AG09319 (cell line): ENCODE measurements around the gene CAPZB.

Experiments used
- DNase-seq: peaks from one replicate; pipeline ENCODE4 v3.0.0-alpha.2; 2010; ENCODE audit warnings: low read depth; ENCODE audit errors: extremely low read depth
- TF ChIP-seq, protein P1 (sequence below): IDR thresholded peaks from 2 replicates; pipeline ENCODE4 v1.5.1; 2011; ENCODE audit warnings: low read depth, mild to moderate bottlenecking, inconsistent platforms, low read length, moderate library complexity

Gene CAPZB

GRCh38 chr1:19438516-19439195 is 46.7 kb downstream of the CAPZB start:
- DNase-seq: no peak
- TF ChIP-seq, protein P1, sequence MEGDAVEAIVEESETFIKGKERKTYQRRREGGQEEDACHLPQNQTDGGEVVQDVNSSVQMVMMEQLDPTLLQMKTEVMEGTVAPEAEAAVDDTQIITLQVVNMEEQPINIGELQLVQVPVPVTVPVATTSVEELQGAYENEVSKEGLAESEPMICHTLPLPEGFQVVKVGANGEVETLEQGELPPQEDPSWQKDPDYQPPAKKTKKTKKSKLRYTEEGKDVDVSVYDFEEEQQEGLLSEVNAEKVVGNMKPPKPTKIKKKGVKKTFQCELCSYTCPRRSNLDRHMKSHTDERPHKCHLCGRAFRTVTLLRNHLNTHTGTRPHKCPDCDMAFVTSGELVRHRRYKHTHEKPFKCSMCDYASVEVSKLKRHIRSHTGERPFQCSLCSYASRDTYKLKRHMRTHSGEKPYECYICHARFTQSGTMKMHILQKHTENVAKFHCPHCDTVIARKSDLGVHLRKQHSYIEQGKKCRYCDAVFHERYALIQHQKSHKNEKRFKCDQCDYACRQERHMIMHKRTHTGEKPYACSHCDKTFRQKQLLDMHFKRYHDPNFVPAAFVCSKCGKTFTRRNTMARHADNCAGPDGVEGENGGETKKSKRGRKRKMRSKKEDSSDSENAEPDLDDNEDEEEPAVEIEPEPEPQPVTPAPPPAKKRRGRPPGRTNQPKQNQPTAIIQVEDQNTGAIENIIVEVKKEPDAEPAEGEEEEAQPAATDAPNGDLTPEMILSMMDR: no peak

DNA sequence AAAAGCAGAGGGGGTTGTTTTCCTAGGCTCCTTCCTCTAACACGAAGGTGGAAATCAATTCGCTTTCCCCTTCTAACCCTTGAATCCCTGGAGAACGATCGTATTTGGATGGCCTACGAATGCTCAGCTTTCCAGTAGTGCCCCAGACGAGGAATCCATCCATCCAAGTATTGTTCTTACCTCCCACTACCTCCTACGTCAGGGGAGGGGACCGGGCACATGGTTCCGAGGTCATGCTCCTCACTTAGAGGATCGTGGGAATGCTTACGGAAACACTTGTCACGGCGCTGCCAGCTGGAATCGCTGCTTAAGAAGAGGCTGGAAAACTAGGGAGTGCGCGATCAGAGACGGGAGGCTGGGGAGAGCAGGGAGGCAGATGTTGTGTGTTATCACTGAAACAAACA is 47.4 kb downstream of the CAPZB start:
- TF ChIP-seq, protein P1: no peak
- no peak for DNase-seq

DNA sequence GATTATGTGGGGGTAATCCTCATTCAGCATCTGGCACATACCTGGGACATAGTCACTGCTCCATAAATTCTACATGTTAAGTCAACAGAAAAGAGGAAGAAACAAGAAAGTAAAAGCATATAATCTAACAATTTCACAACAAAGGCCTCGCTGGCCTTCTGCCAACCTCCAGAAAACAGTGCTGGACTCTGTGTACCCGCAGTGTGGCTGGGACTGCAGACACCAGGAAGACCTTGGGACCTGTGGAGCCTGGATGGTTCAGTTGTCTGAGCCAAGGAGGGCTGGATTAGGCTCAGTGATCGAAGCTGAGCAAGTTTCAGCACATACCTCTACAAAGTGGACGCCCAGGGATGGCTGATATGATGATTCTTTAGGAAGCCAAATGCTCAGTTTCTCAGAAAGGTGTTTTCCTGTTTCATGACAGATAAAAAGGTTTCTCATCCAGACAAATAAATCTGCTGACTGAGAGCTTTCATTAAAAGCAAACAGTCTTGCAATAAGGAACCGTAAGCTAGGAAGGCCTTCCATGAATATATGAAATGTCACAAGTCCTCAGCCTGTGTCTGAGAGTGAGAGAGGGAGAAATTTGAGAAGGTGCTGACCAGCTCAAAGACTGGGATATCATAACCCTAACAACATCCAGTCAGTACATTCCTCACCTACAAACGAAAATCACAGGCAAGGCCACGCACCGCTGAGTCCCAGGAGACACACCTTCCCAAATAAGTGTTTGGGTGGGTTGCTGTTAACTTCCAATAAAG is 48.4 kb downstream of the CAPZB start:
- no peak for DNase-seq
- TF ChIP-seq, protein P1: no peak

DNA sequence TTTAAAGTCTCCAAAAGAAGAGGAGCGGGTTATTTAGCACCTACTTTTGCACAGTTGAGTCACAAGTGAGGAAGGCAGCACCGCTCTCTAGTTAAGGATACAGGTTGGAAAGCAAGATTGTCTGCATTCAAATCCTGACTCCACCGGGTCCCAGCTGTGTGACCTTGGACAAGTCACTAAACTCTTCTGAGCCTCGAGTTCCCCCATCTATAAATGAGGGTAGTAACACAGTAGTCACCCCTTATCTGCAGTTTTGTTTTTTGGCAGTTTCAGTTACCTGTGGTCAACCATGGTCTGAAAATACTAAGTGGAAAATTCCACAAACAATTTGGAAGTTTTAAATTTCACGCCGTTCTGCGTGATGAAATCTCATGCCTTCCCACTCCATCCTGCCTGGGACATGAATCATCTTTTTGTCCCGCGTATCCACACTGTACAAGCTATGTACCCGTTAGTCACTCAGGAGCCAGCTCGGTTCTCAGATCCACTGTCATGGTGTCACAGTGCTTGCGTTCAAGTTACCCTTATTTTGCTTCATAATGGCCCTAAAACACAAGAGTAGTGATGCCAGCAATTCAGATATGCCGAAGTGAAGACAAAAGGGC is 49.4 kb downstream of the CAPZB start:
- TF ChIP-seq, protein P1: no peak
- no peak for DNase-seq

DNA sequence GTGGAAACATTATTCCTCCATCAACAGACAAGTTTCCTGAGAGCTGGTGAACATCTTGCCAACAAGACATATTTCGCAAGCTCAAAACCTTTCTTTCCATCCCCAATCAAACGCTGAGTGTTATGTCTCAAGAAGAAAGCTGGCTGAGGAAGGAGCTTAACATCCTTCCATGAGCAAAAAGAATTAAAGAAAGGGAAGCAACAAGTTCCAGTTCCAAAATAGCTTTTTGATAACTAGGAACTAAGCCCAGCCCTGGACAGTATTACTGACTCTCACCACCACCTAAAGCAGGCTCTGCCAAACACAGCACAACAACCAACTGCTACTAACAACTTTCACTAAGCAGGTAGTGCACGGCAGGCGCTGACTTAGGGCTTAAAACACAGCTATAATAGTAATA is 50.2 kb downstream of the CAPZB start:
- TF ChIP-seq, protein P1: no peak
- no peak for DNase-seq

GRCh38 chr1:19433719-19433998 is 51.7 kb downstream of the CAPZB start:
- no peak for DNase-seq
- TF ChIP-seq, protein P1: no peak
